Muscle of back (tissue), 11 donors: ENCODE results near the gene MAMLD1. TPM values are rescaled to one million over a fixed set of nuclear protein-coding genes. Genes with fewer than 3 reads are reported as not detected.

Source experiments
- DNase-seq, 3 donors: peaks; one replicate each; pipeline versions ENCODE4 v3.0.0 to v3.0.0-alpha.2; 2013
- polyA plus RNA-seq, 10 donors: library from polyadenylated mRNA; unstranded; fragments of 120-200 nt; gene quantifications; one replicate each; pipeline ENCODE4 v1.2.1, GENCODE V29; 2013; ENCODE audit not compliant: insufficient read length in 10 of 10

The MAMLD1 gene
- polyA plus RNA-seq, 10 donors, result 10.1 to 19.3 (median 14.8) TPM

- DNase-seq, result no peak
These were observed 12.2 kb downstream of the MAMLD1 start for GRCh38 chrX:150375243-150375770.

DNA sequence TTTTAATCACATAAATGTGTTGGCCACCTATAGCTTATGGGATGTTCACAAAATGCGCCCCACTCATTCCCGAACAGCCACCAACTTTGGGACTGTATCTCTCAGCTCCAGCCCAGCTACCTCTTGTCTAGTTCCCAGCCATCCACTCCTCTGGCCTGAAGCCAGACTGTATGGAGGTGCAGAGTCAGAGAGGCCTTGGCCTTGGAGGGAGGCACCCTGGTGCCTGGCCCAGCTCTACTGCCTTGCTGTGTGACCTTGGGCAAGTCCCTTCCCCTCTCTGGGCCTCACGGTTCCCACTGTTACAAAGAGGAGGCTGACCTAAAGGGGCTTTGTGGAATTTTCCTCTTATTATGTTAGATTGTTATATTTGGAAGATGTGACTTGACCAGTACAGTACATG is 13.9 kb downstream of the MAMLD1 start:
- no peak for DNase-seq

GRCh38 chrX:150405006-150405405 is 41.9 kb downstream of the MAMLD1 start:
- DNase-seq, result no peak

DNA sequence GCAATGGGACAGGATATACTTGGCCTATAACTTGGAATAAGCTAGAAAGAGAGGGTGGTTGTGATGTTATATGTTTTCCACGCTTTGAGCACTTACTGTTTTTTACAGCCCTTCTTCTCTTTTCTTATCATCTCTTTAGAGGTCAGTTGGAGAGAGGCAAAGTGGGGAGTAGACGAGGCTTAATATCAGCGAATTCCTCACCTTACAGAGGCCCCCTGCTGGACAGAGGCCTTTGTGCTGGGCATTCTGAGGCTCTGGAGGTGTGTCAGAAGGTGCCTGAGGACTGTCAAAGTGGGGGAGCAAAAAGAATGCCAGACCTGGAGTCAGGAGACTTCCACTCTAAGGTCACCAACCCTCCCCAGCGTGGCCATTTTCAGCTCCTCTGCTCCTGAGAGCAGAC is 42.5 kb downstream of the MAMLD1 start:
- DNase-seq, result no peak

DNA sequence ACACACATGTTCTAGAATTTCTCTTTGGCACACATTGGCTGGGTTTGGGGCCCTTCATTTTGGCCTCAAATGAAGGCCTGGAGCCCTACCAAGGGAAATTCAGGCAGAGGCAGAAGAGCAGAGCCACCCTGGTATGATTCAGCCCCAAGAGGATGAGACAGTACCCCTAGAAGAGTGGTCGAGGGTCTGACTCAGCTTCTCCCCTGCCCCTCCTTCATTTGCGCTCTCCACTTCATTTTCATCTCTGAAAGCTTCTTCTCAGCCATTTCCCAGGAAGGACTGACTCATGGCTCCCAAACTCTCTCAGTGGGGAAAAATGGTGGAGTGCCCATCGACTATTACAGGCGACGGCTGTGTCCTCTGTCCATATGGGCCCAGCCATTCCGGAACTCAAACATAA is 43.5 kb downstream of the MAMLD1 start:
- no peak for DNase-seq

DNA sequence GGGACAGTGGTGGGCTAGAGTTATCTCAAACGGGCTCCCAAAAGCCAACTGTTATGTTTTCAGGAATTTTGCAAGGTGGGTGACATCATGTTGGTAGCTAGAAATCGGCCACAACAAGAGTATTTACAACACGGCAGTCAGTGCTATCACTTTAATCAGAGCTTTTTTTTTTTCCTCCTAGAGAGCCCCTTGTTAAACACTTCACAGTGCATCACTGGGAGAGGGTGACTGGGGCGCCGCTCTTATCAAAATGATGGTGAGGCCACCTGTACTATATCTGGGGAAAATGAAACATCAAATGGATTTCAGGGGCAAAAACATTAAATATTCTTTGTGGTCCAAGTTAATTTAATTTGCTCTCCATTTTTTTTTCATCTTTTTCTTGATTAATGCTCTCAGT is 44.9 kb downstream of the MAMLD1 start:
- DNase-seq, result no peak

DNA sequence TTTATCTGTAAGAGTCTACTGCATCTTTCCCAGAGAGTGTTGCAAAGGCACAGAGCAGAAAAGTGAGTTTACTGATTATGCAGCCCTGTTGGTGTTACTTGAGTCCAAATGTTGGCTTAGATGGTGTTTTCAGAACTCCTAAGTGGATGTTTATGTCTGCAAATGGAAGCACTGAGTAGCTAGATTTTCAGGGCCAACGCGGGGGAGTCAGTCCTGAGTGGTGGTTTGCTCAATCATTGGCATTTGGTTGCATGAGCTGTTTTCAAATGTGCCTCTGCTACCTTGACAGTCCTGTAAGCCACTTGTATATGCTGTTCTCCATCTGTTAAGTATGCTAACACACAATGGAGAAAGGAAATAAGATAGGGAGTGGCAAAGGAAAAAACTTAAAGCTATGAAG is 45.4 kb downstream of the MAMLD1 start:
- DNase-seq, result no peak

DNA sequence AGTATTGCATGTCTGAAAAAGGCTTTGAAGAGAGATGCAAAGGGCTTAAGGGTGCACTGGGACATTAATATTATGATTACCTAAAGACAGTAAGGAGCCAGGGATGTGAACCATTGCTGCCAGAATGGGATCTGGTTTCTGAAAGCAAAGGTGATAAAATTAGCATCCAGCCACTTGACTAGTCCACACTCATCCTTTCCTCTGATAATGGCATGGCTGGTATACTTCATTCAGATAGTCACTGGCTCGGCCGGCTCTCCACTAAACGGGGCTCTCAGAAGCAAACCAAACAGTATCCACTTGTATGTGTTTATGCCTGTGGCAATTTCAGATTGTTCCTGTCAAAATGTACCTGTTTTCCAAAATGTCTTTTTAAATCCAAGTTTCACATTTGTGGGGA is 46.4 kb downstream of the MAMLD1 start:
- no peak for DNase-seq

GRCh38 chrX:150409964-150410363 is 46.8 kb downstream of the MAMLD1 start:
- DNase-seq, result no peak

DNA sequence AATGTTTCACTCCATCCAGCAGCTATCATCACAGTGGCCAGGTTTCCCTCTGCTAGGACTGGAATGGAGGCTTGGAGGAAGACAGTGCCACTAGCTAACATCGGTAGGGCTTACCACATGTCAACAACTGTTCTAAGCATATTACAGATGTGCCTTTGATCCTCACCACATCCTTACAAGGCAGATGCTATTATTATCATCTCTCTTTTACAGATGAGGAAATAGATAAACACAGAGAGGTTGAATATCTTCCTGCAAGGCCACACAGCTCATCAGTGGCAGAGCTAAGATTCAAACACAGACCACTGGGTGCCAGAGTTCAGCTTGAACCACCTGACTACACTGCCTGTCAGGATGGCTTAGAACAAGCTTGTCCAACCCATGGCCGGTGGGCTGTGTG is 47.4 kb downstream of the MAMLD1 start:
- DNase-seq, result no peak

DNA sequence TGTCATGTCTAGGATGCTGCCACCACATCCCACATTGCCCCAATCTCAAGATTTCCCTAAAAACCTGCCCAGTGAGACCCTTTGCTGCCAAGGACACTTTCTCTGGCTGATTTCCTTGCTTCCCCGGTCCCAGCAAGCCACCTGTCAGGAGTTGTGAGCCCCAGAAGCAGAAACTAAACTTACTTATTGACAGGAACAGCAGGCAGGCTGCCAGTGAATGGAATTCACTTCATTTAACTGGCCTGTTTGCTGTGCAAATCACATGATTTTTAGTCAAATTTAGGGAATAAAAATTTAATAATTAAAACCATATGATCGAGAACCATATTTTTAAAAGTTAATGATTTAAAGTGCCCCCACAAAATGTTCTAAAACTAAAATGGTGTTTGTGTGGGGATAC is 48.5 kb downstream of the MAMLD1 start:
- DNase-seq, result no peak

DNA sequence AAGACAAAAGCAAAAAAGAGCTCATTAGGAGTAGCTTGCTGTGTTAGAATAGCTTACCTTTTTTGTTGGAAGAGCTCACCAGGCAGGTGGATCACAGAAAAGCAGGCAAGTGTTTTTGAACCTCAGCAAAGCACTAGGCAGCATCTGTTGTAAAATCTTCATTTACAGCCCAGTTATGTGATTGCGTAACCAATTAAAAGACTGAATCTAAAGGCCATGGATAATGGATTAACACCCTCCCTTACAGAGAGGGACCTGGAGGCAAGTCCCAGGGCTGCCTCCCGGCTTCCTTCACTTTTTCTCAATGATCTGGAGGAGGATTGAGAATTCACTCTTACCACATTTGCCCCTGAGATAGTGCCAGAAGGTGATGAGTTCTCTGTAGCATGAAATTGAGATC is 51.1 kb downstream of the MAMLD1 start:
- no peak for DNase-seq

DNA sequence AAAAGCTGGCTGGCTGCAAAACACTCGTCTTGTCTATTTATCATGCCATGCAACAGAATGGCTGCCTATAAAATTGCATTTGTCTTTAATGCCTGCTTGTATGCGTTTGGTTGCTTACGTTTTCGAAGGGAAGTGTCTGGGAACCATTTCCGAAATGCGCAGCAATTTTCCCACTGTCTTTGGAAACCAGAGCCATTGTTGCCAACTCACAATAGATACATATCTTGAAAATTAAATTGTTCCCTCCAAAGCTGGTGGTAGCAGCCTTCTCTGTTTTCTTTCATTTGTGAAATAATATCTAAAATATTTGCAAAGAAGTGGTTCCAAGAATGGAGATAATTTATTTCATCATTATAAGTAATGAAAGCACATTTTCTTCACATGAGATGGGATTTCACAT is 53.4 kb downstream of the MAMLD1 start:
- no peak for DNase-seq

DNA sequence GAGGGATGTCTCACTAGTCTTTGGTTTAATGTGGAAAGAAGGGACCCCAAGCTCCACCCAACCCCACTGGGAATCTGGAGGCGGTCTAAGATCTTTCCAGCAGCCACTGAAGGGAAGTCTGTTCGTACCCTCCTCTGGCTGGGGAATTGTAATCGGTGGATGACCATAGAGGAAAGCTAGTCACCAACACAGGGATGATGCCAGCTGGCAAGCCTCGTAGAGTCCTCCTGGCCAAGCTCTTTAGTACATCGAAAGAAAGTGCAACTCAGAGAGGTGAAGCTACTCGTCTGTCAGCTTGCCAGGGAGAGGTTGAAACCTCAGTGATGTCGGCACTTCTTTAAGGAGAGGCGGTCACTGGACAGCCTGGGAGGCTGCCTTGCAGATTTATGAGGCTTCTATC is 58.7 kb downstream of the MAMLD1 start:
- no peak for DNase-seq

DNA sequence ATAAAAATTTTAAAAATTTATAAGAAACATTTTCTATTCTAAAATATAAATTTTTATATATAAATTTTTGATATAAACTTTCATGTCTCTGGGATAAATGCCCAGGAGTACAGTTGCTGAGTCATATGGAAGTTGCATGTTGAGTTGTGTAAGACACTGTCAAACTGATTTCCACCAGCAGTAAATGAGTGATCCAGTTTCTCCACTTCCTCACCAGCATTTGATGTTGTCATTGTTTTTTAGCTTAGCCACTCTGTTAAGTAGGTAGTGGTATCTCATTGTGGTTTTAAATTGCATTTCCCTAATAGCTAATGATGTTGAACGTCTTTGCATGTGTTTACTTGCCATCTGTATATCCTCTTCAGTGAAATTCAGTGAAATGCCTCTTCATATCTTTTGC is 66.5 kb downstream of the MAMLD1 start:
- DNase-seq, result peak in 1 of 3 donors; percentile 11

- no peak for DNase-seq
These were observed 73.1 kb downstream of the MAMLD1 start for GRCh38 chrX:150436195-150436594.

- no peak for DNase-seq
These were observed 75.0 kb downstream of the MAMLD1 start for GRCh38 chrX:150438165-150438564.

GRCh38 chrX:150446151-150446550 is 83.0 kb downstream of the MAMLD1 start:
- DNase-seq, result no peak

DNA sequence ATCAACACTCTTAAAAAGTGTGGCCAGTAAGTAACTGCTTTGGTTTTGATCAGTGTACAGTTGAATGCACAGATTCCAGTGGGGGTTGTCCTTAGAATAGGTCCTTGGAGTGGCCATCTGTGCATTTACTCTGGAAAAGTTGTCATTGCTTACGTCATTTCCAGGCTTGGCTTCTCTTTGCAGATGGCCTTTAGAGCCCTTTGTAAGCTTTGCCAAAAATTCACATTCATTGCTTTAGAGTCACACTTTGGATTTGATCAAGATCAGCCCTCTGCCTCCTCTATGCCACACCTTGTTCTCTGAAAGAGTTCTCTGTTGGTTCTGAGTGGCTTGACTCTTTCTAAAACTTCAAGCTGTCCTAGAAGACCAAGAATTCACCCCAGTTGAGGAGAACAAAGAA is 83.9 kb downstream of the MAMLD1 start:
- DNase-seq, result no peak

- no peak for DNase-seq
These were observed 86.2 kb downstream of the MAMLD1 start for GRCh38 chrX:150449313-150449712.

GRCh38 chrX:150450519-150451177 is 87.5 kb downstream of the MAMLD1 start:
- DNase-seq, result no peak

DNA sequence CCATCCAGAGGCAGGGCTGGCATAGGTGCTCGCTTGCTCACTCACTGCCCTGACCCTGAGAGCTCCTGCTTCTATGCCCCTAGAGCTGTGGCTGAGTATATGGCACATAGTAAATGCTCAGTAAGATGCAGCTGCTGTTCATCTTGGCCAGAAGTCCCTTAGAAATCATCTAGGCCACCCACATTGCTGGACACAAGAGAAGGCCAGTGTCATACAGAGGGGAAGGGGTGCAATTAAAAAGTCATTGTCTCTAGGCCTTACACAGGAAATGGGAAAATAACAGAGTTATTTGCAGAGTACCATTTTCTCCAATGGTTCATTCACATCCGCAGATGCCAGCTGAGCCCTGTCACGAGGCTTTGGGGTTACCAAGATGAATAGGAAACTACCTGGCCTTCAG is 88.8 kb downstream of the MAMLD1 start:
- no peak for DNase-seq

DNA sequence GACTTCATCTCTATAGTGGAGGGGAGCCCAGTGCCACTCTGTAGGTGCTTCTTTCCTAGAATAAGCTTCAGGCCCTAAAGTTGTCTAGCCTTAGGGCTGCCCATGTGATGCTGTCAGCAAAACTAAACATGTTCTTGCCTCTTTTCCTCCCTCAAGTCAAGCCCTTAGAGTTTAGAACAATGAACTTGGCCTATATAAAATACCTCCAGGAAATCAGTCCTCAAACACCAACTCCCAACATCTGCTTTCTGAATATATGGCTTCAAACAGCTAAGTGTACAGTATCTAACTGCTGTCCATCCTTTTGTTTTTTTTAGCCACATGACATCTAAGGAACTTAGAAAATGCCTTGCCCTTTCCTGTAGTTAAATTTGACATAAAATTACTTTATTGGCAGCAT is 91.0 kb downstream of the MAMLD1 start:
- no peak for DNase-seq

DNA sequence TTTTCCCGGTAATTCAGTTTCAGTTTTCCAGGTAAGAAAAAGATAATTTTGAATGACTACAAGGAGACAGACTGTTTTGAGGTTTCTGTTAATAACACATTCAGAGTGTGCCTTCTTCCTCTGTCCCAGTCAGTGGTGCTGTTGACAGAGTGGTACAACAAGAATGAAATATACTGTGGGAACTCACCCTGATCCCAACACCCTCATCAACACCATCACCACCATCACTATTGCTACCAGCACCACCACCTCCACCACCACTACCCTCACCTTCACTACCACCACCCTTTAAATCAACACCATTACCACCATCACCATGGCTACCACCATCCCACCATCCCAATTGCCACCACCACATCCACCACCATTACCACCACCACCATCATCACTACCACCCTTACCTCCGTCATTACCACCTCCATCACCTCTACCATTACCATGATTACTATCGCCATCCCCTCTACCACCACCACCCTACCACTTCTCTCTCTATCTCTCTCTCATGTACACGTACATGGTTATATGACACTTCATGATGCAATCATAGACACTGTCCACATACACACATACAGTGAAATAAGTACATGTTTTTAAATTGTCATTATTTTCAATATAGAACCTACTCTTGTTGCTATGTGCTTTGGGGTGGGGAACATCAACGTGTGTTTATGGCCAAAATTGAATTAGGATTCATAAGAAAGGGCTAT is 91.5 kb downstream of the MAMLD1 start:
- no peak for DNase-seq
